ENCODE measurements around the gene ME3. TPM values are rescaled to one million over a fixed set of nuclear protein-coding genes. Genes with fewer than 3 reads are reported as not detected.
"Not testable (repeated sequence)": the region's sequence is repeated elsewhere in the genome, so short reads cannot be mapped to it uniquely, and the experiment has no call there.

The ME3 gene
- total RNA-seq, 2 experiments from 2014 or later, result 0.66 to 1.0 TPM

GRCh38 chr11:86671531-86672006 lies 847 bp downstream of the ME3 start:
- Mint-ChIP-seq H3K4me3 (peak overlapping the region; percentile 64), H3K27ac (no peak overlapping the region), H3K36me3 (ENCODE audit: low read depth) (no peaks in the 10 kb centered on the region), H3K4me1 (ENCODE audit: low read depth) (peaks cover 8% of the 10 kb centered on the region), H3K9me3 (ENCODE audit: insufficient read depth) (no peaks in the 10 kb centered on the region), H3K27me3 (ENCODE audit: low read depth) (peaks cover 45% of the 10 kb centered on the region)
- ChIA-PET POLR2A (no interaction called here), CTCF (no interaction called here)
- ATAC-seq (no peak), DNase-seq (no peak)

- no peak for ATAC-seq
- CTCF ChIA-PET, result no interaction called here
- no peaks in the 10 kb centered on the region for H3K9me3 Mint-ChIP-seq (ENCODE audit: insufficient read depth)
- no peak for DNase-seq
- no peaks in the 10 kb centered on the region for H3K36me3 Mint-ChIP-seq (ENCODE audit: low read depth)
- peaks cover 45% of the 10 kb centered on the region for H3K27me3 Mint-ChIP-seq (ENCODE audit: low read depth)
- POLR2A ChIA-PET, result no interaction called here
- peak overlapping the region; percentile 64 for H3K4me3 Mint-ChIP-seq
- no peak overlapping the region for H3K27ac Mint-ChIP-seq
- H3K4me1 Mint-ChIP-seq (ENCODE audit: low read depth), result peaks cover 8% of the 10 kb centered on the region
Observed at GRCh38 chr11:86670911-86671310, 1.5 kb downstream of the ME3 start.

- Mint-ChIP-seq H3K9me3 (ENCODE audit: insufficient read depth) (no peaks in the 10 kb centered on the region), H3K36me3 (ENCODE audit: low read depth) (no peaks in the 10 kb centered on the region), H3K27me3 (ENCODE audit: low read depth) (peaks cover 49% of the 10 kb centered on the region), H3K4me3 (no peak overlapping the region), H3K4me1 (ENCODE audit: low read depth) (peaks cover 8% of the 10 kb centered on the region), H3K27ac (no peak overlapping the region)
- ATAC-seq, result no peak
- ChIA-PET CTCF (no interaction called here), POLR2A (no interaction called here)
- no peak for DNase-seq
Observed at GRCh38 chr11:86670181-86670580, 2.2 kb downstream of the ME3 start.

DNA sequence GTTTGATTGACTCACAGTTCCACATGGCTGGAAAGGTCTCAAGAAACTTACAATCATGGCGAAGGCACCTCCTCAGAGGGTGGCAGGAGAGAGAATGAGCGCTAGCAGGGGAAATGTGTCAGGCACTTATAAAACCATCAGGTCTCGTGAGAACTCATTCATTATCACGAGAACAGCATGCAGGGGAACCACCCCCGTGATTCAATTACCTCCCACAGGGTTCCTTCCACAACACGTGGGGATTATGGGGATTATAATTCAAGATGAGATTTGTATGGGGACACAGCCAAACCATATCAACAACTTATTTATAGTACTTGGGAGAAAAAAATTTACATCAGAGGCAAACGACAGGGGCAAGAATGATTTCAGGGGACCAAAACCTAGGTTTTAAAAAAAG lies 3.0 kb downstream of the ME3 start:
- ChIA-PET POLR2A (no interaction called here), CTCF (no interaction called here)
- H3K27me3 Mint-ChIP-seq (ENCODE audit: low read depth), result peaks cover 49% of the 10 kb centered on the region

DNA sequence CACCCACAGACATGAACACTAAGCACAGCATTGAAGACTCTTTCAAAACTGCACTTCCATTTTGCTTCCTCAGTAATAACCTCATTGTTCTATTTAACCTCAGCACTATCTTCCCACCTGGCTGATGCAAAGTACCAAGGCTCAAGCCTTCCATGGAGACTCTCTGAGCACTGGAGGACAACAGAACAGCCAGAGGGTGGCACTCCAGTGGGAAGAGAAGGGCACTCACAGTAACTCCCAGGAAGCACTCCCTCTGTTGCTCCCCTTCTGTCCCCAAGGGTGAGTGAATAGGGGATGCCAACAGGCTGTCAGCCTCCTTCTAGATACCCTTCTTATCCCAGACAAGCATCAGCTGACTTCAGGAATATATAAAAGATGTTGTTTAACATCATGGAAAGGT lies 3.5 kb downstream of the ME3 start:
- ChIA-PET POLR2A (no interaction called here), CTCF (no interaction called here)
- ATAC-seq (no peak), DNase-seq (no peak)
- Mint-ChIP-seq H3K9me3 (ENCODE audit: insufficient read depth) (no peaks in the 10 kb centered on the region), H3K4me3 (no peak overlapping the region), H3K36me3 (ENCODE audit: low read depth) (no peaks in the 10 kb centered on the region), H3K27ac (no peak overlapping the region), H3K4me1 (ENCODE audit: low read depth) (peaks cover 8% of the 10 kb centered on the region), H3K27me3 (ENCODE audit: low read depth) (peaks cover 49% of the 10 kb centered on the region)

More for the DNA sequence above, 3.0 kb downstream of the ME3 start:
- no peak for ATAC-seq
- DNase-seq, result no peak
- Mint-ChIP-seq H3K27ac (no peak overlapping the region), H3K36me3 (ENCODE audit: low read depth) (no peaks in the 10 kb centered on the region), H3K9me3 (ENCODE audit: insufficient read depth) (no peaks in the 10 kb centered on the region), H3K4me3 (no peak overlapping the region), H3K4me1 (ENCODE audit: low read depth) (peaks cover 8% of the 10 kb centered on the region)

DNA sequence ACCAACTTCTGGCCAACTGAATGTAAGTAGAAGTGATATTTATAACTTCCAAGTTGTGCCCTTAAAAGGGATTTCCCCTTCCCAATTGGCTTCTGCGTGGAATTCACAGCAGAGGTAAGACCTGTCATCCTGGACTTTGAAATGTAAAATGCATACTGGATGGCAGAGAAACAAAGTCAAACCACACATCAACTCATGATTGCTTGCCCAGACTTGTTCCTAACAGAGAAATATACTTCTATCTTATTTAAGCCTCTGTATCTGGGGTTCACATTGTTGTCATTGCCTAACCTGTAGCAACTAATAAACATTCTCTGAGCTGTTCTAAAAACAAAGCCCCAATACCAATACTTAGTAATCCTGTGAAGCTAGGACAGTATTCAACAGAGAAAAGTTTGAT lies 6.2 kb downstream of the ME3 start:
- ChIA-PET CTCF (interaction anchor here (0.9 kb wide), 1 partner anchor 58 kb away, joined by 4 read pairs; no protein-coding TSS in a partner anchor), POLR2A (no interaction called here)
- Mint-ChIP-seq H3K9me3 (ENCODE audit: insufficient read depth) (no peaks in the 10 kb centered on the region), H3K36me3 (ENCODE audit: low read depth) (no peaks in the 10 kb centered on the region), H3K4me3 (no peak overlapping the region), H3K27me3 (ENCODE audit: low read depth) (peaks cover 44% of the 10 kb centered on the region), H3K27ac (no peak overlapping the region), H3K4me1 (ENCODE audit: low read depth) (peaks cover 1% of the 10 kb centered on the region)
- no peak for ATAC-seq
- DNase-seq, result no peak

- Mint-ChIP-seq H3K36me3 (ENCODE audit: low read depth) (no peaks in the 10 kb centered on the region), H3K4me3 (no peak overlapping the region), H3K4me1 (ENCODE audit: low read depth) (no peaks in the 10 kb centered on the region), H3K9me3 (ENCODE audit: insufficient read depth) (no peaks in the 10 kb centered on the region), H3K27ac (no peak overlapping the region), H3K27me3 (ENCODE audit: low read depth) (peaks cover 37% of the 10 kb centered on the region)
- ChIA-PET CTCF (no interaction called here), POLR2A (no interaction called here)
- DNase-seq (no peak), ATAC-seq (no peak)
Observed at GRCh38 chr11:86664930-86665329, 7.5 kb downstream of the ME3 start.

GRCh38 chr11:86663761-86664160 lies 8.7 kb downstream of the ME3 start:
- Mint-ChIP-seq H3K27ac (no peak overlapping the region), H3K9me3 (ENCODE audit: insufficient read depth) (no peaks in the 10 kb centered on the region), H3K36me3 (ENCODE audit: low read depth) (no peaks in the 10 kb centered on the region), H3K27me3 (ENCODE audit: low read depth) (peaks cover 27% of the 10 kb centered on the region), H3K4me1 (ENCODE audit: low read depth) (no peaks in the 10 kb centered on the region), H3K4me3 (no peak overlapping the region)
- no peak for ATAC-seq
- ChIA-PET POLR2A (no interaction called here), CTCF (no interaction called here)
- no peak for DNase-seq

GRCh38 chr11:86663291-86663690 lies 9.1 kb downstream of the ME3 start:
- DNase-seq (no peak), ATAC-seq (no peak)
- CTCF ChIA-PET, result interaction anchor here (1.1 kb wide), 1 partner anchor 55 kb away, joined by 3 read pairs; no protein-coding TSS in a partner anchor
- Mint-ChIP-seq H3K9me3 (ENCODE audit: insufficient read depth) (no peaks in the 10 kb centered on the region), H3K27ac (no peak overlapping the region), H3K36me3 (ENCODE audit: low read depth) (no peaks in the 10 kb centered on the region), H3K27me3 (ENCODE audit: low read depth) (peaks cover 25% of the 10 kb centered on the region), H3K4me1 (ENCODE audit: low read depth) (no peaks in the 10 kb centered on the region), H3K4me3 (no peak overlapping the region)
- POLR2A ChIA-PET, result no interaction called here

- H3K9me3 Mint-ChIP-seq (ENCODE audit: insufficient read depth), result no peaks in the 10 kb centered on the region
- peaks cover 16% of the 10 kb centered on the region for H3K27me3 Mint-ChIP-seq (ENCODE audit: low read depth)
- no peaks in the 10 kb centered on the region for H3K36me3 Mint-ChIP-seq (ENCODE audit: low read depth)
- ATAC-seq (no peak), DNase-seq (no peak)
- no peaks in the 10 kb centered on the region for H3K4me1 Mint-ChIP-seq (ENCODE audit: low read depth)
- ChIA-PET POLR2A (no interaction called here), CTCF (interaction anchor here (1.3 to 2.9 kb wide), 2 partner anchors 22 to 52 kb away, joined by 3 to 8 read pairs; no protein-coding TSS in a partner anchor)
- no peak overlapping the region for H3K27ac Mint-ChIP-seq
- no peak overlapping the region for H3K4me3 Mint-ChIP-seq
Observed at GRCh38 chr11:86660736-86661135, 11.7 kb downstream of the ME3 start.

GRCh38 chr11:86660088-86660487 lies 12.3 kb downstream of the ME3 start:
- ChIA-PET CTCF (interaction anchor here (1.3 to 2.9 kb wide), 2 partner anchors 22 to 52 kb away, joined by 3 to 8 read pairs; no protein-coding TSS in a partner anchor), POLR2A (no interaction called here)
- Mint-ChIP-seq H3K27me3 (ENCODE audit: low read depth) (peaks cover 10% of the 10 kb centered on the region), H3K4me1 (ENCODE audit: low read depth) (no peaks in the 10 kb centered on the region), H3K36me3 (ENCODE audit: low read depth) (no peaks in the 10 kb centered on the region), H3K4me3 (no peak overlapping the region), H3K27ac (no peak overlapping the region), H3K9me3 (ENCODE audit: insufficient read depth) (no peaks in the 10 kb centered on the region)
- ATAC-seq (no peak), DNase-seq (no peak)

GRCh38 chr11:86658534-86658933 lies 13.9 kb downstream of the ME3 start:
- H3K27ac Mint-ChIP-seq, result no peak overlapping the region
- CTCF ChIA-PET, result interaction anchor here (2.9 kb wide), 1 partner anchor 50 kb away, joined by 8 read pairs; no protein-coding TSS in a partner anchor

DNA sequence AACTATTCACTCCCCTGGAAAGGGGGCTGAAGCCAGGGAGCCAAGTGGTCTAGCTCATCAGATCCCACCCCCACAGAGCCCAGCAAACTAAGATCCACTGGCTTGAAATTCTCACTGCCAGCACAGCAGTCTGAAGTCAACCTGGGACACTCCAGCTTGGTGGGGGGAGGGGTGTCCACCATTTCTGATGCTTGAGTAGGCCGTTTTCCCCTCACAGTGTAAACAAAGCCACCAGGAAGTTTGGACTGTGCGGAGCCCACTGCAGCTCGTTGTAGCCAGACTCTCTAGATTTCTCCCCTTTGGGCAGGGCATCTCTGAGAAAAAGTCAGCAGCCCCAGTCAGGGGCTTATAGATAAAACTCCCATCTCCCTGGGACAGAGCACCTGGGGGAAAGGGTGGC lies 27.2 kb downstream of the ME3 start:
- POLR2A ChIA-PET; ATAC-seq; H3K4me1 Mint-ChIP-seq (ENCODE audit: low read depth); H3K36me3 Mint-ChIP-seq (ENCODE audit: low read depth); CTCF ChIA-PET; H3K9me3 Mint-ChIP-seq (ENCODE audit: insufficient read depth); H3K4me3 Mint-ChIP-seq; DNase-seq; H3K27ac Mint-ChIP-seq: not testable (repeated sequence)
- H3K27me3 Mint-ChIP-seq (ENCODE audit: low read depth), result peaks cover 22% of the 10 kb centered on the region

More at GRCh38 chr11:86658534-86658933, 13.9 kb downstream of the ME3 start:
- H3K36me3 Mint-ChIP-seq (ENCODE audit: low read depth), result no peaks in the 10 kb centered on the region
- peaks cover 9% of the 10 kb centered on the region for H3K27me3 Mint-ChIP-seq (ENCODE audit: low read depth)
- no peak overlapping the region for H3K4me3 Mint-ChIP-seq
- DNase-seq (no peak), ATAC-seq (no peak)
- H3K4me1 Mint-ChIP-seq (ENCODE audit: low read depth), result no peaks in the 10 kb centered on the region
- no peaks in the 10 kb centered on the region for H3K9me3 Mint-ChIP-seq (ENCODE audit: insufficient read depth)
- POLR2A ChIA-PET, result no interaction called here
